Ishikawa (cell line): ENCODE data around the gene TUBA1A.

Experiments used
- CEBPB ChIP-seq: IDR thresholded peaks from 2 replicates; pipeline ENCODE4 v1.6.1; 2012
- CREB1 ChIP-seq: IDR thresholded peaks from 2 replicates; pipeline ENCODE4 v1.6.1; 2012; ENCODE audit warnings: low read depth
- EGR1 ChIP-seq: IDR thresholded peaks from 2 replicates; pipeline ENCODE4 v1.6.1; 2012
- EP300 ChIP-seq: IDR thresholded peaks from 2 replicates; pipeline ENCODE4 v1.6.1; 2012; ENCODE audit warnings: borderline replicate concordance
- FOXM1 ChIP-seq: IDR thresholded peaks from 2 replicates; pipeline ENCODE4 v1.6.1; 2012; ENCODE audit warnings: low read depth, borderline replicate concordance
- NFIC ChIP-seq: IDR thresholded peaks from 2 replicates; pipeline ENCODE4 v1.6.1; 2012
- RAD21 ChIP-seq: IDR thresholded peaks from 2 replicates; pipeline ENCODE4 v1.6.1; 2012; ENCODE audit warnings: low read depth
- TAF1 ChIP-seq: IDR thresholded peaks from 2 replicates; pipeline ENCODE4 v1.6.1; 2012; ENCODE audit warnings: low read depth, mild to moderate bottlenecking
- TCF12 ChIP-seq: IDR thresholded peaks from 2 replicates; pipeline ENCODE4 v1.6.1; 2012; ENCODE audit warnings: low read depth
- TEAD4 ChIP-seq: IDR thresholded peaks from 2 replicates; pipeline ENCODE4 v1.6.1; 2012
- YY1 ChIP-seq: IDR thresholded peaks from 2 replicates; pipeline ENCODE4 v1.6.1; 2012; ENCODE audit warnings: low read depth
- ZBTB7A ChIP-seq: IDR thresholded peaks from 2 replicates; pipeline ENCODE4 v1.6.1; 2012; ENCODE audit warnings: low read depth
- TF ChIP-seq, protein P1 (sequence below): IDR thresholded peaks from 2 replicates; pipeline ENCODE4 v1.6.1; 2012
- TF ChIP-seq, protein P2 (sequence below): IDR thresholded peaks from 2 replicates; pipeline ENCODE4 v1.6.1; 2012
- TF ChIP-seq, protein P3 (sequence below): IDR thresholded peaks from 2 replicates; pipeline ENCODE4 v1.6.1; 2012; ENCODE audit warnings: low read depth, mild to moderate bottlenecking

TUBA1A gene

DNA sequence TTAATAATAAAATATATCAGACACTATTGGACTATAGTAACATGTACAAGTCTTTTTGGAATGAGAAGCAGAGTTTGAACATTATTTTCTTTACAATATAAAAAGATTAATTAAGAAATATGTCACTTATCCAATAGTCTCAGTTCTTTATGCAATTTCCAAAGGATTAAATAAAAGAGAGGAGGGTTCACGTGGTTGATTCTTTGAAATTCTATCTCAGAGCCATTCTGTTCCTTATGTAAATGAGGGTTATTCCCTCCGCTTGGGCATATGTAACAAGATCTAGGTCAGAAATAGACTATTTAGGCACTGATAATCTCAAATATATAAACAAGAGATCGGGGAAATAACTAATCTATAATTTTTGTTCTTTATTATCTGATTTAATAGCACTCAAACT is 2.1 kb upstream of the TUBA1A start:
- TF ChIP-seq NFIC (no peak), RAD21 (no peak), EGR1 (no peak), FOXM1 (no peak), TAF1 (no peak), CEBPB (no peak), YY1 (no peak), TEAD4 (no peak), TCF12 (no peak), EP300 (no peak), CREB1 (no peak), ZBTB7A (no peak)
- TF ChIP-seq, protein P1, sequence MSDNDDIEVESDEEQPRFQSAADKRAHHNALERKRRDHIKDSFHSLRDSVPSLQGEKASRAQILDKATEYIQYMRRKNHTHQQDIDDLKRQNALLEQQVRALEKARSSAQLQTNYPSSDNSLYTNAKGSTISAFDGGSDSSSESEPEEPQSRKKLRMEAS = no peak
- TF ChIP-seq, protein P2, sequence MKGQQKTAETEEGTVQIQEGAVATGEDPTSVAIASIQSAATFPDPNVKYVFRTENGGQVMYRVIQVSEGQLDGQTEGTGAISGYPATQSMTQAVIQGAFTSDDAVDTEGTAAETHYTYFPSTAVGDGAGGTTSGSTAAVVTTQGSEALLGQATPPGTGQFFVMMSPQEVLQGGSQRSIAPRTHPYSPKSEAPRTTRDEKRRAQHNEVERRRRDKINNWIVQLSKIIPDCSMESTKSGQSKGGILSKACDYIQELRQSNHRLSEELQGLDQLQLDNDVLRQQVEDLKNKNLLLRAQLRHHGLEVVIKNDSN = no peak
- TF ChIP-seq, protein P3, sequence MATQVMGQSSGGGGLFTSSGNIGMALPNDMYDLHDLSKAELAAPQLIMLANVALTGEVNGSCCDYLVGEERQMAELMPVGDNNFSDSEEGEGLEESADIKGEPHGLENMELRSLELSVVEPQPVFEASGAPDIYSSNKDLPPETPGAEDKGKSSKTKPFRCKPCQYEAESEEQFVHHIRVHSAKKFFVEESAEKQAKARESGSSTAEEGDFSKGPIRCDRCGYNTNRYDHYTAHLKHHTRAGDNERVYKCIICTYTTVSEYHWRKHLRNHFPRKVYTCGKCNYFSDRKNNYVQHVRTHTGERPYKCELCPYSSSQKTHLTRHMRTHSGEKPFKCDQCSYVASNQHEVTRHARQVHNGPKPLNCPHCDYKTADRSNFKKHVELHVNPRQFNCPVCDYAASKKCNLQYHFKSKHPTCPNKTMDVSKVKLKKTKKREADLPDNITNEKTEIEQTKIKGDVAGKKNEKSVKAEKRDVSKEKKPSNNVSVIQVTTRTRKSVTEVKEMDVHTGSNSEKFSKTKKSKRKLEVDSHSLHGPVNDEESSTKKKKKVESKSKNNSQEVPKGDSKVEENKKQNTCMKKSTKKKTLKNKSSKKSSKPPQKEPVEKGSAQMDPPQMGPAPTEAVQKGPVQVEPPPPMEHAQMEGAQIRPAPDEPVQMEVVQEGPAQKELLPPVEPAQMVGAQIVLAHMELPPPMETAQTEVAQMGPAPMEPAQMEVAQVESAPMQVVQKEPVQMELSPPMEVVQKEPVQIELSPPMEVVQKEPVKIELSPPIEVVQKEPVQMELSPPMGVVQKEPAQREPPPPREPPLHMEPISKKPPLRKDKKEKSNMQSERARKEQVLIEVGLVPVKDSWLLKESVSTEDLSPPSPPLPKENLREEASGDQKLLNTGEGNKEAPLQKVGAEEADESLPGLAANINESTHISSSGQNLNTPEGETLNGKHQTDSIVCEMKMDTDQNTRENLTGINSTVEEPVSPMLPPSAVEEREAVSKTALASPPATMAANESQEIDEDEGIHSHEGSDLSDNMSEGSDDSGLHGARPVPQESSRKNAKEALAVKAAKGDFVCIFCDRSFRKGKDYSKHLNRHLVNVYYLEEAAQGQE = no peak

DNA sequence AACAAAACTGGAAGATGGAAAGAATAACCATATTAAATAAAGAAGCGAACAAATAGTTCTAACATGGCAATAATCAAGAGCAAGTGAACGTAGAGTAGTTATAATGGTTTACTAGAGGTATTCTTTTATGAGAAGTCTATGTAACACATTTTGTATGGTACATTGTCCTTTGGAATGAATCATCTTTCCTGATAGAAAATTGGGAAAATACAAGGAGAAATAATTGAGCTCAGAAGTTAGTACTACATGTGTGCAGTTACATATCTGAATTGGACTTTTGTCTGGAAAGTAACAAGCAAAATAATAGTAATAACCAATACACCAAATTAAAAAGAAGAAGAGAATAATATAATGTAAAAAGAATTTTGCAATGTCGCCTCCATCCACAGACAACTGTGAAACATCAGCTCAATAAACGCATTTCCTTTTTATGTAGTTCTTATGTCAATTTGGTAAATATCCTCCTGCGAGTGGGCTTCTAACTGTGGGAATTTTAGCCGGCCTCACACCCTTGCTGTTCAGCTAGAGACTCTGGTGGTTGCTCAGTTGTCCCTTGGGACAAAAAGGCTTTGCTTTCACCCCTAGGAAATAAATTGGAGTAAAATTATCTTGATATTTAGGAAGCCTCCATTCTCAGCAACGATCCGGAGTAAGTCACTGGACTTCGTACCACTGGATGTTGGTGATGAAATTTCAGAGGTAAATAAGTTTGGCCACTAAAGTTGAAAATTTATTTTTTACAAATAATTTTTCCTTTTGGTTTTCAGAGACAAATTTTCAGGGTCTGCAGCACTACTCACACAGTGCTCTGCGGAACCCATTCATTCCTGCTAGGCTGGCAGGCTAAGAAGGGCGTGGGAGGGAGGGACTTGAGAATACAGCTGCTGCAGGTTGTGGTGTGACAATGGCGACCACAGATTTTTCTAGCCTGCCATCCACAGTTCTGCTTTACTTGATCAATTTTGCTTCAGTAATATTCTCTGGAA is 1.1 kb upstream of the TUBA1A start:
- TF ChIP-seq RAD21 (no peak), EGR1 (no peak), YY1 (no peak)
- TF ChIP-seq, protein P2 = no peak

DNA sequence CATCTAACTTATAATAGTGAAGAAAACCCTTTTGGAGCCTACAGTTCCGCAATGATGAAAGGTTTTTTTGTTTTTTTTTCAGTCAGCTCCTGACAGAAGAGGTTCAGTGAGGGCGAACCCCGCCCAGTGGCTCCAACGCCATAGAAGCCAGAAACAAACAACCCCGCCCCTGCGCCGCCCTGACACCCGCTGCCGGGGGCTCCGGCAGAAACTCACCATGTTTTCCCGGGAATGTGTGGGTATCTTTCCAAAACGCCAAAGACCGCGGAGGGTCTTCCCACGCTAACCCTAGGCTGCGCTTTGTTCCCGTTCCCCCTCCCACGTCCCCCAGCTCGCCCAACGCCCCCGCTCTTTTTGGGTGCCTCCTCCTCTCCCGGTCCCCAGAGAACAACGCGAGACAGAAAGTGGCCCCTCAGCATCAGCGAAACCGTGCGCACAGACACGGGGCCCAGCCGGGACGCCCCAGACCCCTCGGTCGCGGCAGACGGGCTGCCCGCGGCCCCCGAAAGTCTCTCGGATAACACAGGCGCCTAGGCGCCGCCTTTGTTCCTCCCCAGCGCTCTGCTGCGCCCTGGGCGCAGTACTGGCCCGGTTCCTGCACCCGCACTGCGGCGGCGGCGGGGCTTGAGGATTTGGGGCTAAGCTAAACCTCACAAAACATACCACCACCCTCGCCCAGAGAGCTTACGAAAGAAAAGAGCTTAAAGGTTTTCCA is 522 bp downstream of the TUBA1A start:
- TF ChIP-seq FOXM1 (no peak), RAD21 (no peak; the same call in 1 of the 2 replicates), YY1 (0 out of 2 replicates have a peak, but pooled peaks have one; percentile 21), EGR1 (peak; percentile 92)

DNA sequence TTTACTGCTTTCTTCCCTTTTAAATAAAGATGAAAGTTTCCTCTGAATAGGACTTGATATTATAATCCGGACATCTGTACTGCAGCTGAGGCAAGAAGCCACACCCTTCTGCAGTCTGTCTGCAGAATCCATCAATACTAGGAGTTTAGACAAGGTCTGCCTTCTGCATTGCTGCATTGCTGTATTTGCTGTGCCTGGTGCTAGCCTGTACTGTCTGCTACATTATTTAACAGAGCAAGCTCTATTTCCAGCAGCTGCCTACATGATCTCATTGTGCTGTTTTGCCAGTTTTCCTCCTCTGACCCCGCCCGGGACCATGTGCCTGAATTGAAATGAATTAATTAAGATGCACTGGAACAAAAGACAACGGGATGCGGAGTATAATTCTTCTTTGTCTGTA is 1.7 kb downstream of the TUBA1A start:
- no peak for TF ChIP-seq TEAD4
- TF ChIP-seq RAD21 = no peak
- no peak for TF ChIP-seq ZBTB7A
- TF ChIP-seq TCF12 = no peak
- no peak for TF ChIP-seq FOXM1
- TF ChIP-seq CEBPB = no peak
- TF ChIP-seq, protein P3 = no peak
- TF ChIP-seq TAF1 = no peak
- no peak for TF ChIP-seq CREB1
- TF ChIP-seq NFIC = no peak
- TF ChIP-seq, protein P2 = no peak
- TF ChIP-seq YY1 = no peak
- TF ChIP-seq, protein P1 = no peak

DNA sequence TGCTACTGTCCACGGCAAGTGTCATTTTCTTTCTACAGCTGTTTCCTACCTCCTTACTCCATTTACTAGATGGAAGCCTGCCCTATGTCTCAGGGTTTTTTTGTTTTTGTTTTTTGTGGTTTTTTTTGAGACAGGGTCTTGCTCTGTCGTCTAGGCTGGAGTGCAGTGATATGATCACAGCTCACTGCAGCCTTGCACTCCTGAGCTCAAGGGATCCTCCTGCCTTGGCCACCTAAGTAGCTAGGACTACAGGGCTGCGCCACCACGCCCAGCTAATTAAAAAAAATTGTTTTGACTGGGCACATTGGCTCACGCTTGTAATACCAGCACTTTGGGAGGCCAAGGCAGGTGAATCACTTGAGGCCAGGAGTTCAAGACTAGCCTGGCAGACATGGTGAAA is 14.7 kb downstream of the TUBA1A start:
- TF ChIP-seq, protein P1 = no peak
- TF ChIP-seq NFIC (no peak), RAD21 (no peak), EP300 (no peak), FOXM1 (no peak), TEAD4 (no peak), YY1 (no peak), CEBPB (no peak), TAF1 (no peak), ZBTB7A (no peak), EGR1 (no peak), TCF12 (no peak), CREB1 (no peak)
- TF ChIP-seq, protein P2 = no peak
- TF ChIP-seq, protein P3 = no peak
